ENCODE data around the gene S100A5.
A peak's percentile ranks its signal among the peaks of the same experiment; 100 is the strongest.
"Not testable (repeated sequence)": the region's sequence is repeated elsewhere in the genome, so short reads cannot be mapped to it uniquely, and the experiment has no call there.

The S100A5 gene, protein sequence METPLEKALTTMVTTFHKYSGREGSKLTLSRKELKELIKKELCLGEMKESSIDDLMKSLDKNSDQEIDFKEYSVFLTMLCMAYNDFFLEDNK

DNA sequence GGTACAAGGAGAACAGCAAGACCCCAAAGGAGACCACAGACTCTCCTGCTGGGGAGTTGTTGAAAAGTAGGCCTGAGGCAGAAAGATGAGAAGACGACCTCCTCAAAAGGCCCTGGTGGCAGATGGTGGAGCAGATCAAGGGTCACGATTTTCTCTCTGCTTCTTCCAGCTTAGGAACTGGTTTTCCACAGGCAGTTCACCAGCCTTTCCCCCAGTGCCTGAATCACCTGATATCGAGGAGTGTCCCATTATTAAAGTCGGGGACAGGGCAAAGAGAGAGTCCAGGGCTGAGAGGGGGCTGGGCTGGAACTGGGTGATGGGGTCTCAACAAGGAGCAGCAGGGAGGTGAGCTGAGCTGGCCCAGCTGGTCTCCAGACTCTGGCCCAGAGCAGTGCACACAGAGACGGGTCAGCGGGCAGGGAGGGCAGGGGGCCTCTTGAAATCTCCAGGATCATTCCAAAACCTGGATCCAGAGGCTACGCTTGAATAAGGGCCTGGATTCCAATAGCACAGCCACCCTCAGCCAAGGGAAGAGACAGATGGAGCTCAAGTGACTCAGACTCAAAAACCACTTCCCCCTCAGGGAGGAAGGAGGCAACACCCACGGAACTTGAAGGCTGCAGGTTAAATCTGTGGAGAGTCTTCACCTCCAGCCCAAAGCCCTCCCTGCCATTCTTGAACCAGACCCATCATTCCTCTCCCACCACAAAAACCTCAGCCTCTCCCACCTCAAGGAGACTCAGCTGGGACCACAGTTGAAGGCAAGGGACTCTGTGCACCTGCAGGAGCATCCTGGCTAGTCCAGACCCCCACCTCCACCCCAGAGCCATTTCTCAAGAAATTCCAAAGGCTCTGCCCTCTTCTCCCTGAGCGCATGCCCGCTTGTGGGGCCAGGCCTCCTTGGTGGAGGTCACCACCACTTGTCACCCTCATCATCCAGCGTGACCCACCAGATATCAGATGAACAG is at the start of gene S100A5:
Gene S100A5 (minus strand): TSS at position 541 of the 968 bp plus-strand sequence. CDS start 743 bp downstream, outside the sequence.
- DNase-seq: peak; percentile 70

DNA sequence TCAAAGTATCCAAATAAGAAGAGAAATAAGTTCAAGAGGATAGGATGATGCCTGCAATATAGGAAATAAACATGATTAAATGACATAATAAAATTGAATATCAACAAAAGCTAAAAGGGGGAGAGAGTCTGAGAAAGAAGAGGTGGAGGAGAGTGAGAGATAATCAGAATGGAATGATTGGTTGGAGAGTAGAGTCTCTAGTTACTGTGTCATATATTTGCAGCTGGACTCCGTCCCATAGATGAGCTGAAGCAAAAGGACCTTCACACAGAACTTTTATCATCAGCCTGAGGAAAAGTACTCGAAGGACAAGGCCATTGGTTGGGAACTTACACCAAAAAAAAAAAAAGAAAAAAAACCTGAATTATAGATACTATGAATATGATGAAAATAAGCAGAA is 47.7 kb upstream of the S100A5 start:
- DNase-seq: no peak

DNA sequence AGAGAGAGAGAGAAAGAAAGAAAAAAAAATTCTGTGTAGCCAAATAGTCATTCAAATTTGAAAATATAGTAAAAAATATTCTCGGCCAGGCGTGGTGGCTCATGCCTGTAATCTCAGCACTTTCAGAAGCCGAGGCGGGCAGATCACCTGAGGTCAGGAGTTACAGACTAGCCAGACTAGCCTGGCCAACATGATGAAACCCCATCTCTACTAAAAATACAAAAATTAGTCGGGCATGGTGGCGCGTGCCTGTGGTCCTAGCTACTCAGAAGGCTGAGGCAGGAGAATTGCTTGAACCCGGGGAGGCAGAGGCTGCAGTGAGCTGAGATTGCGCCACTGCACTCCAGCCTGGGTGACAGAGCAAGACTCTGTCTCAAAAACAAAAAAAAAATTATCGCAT is 47.3 kb upstream of the S100A5 start:
- not testable (repeated sequence) for DNase-seq

DNA sequence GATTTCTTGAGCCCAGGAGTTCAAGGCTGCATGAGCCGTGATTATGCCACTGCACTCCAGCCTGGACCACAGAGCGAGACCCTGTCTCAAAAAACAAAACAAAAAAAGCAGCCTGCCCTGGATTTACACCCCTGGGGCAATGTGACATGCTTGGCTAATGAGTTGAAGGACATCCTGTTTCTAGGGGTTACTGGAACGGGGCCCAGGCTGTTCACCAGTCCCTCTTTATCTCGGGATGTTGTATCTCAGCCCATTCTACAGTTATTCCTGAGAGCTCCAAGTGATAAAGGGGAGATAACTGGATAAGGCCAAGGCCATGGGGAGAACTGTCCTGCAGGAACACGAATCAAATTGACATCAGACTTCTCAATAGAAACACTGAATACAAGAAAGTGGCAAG is 46.6 kb upstream of the S100A5 start:
- no peak for DNase-seq

DNA sequence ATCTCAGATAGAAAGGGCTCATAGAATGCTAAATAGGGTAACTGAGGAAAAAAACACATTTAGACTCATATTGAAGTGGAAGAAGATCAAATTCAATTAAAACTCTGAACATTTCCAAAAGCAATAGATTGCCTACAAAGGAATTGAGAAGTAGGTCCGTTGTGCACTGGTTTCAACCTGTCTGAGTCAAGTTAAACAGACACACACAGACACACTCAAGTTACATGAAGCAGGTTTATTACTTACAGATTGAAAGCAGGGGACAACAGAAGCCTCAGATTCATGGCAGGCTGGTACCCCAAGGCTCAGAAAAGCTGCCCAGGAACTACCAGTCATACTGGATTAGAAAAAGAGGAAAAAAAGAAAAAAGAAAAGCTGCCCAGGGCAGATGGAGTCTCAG is 45.6 kb upstream of the S100A5 start:
- no peak for DNase-seq

DNA sequence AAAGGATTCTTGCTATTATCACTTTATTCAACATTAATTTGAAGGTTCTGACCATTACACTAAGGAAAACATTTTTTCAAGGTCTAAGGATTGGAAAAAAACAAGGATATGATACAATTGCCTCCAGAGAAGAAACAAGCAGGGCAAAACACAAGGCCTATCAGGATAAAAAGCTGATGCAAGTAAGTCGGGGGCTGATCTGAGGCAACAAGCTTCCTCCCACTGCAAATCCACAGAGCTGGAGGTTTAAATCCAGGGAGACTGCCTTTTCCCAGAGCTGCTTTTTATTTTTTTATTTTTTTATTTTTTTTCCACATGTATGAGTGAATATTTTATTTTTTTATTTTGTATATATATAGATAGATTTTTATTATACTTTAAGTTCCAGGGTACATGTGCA is 44.3 kb upstream of the S100A5 start:
- no peak for DNase-seq

DNA sequence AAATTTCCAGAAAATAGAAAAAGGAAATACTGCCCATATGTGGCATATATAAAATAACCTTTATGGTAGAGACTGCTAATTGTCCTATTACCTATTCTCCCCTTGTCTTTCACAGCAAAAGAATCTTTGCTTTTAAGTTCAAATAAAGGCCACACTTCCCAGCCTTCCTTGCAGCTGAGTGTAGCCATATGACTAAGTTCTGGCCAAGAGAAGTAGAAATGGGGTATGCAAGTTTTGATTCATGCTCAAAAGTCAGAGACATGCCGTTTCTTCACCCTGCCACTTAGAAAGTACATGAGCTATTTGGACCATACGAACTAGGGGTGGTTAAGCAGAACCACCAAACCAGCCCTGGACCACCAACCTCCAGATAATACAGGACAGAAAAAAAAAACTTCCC is 43.2 kb upstream of the S100A5 start:
- no peak for DNase-seq

DNA sequence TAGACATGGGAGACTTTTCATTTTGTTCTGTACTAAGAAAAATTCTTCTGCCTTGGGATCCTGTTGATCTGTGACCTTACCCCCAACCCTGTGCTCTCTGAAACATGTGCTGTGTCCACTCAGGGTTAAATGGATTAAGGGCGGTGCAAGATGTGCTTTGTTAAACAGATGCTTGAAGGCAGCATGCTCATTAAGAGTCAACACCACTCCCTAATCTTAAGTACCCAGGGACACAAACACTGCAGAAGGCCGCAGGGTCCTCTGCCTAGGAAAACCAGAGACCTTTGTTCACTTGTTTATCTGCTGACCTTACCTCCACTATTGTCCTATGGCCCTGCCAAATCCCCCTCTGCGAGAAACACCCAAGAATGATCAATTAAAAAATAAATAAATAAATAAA is 42.8 kb upstream of the S100A5 start:
- not testable (repeated sequence) for DNase-seq

DNA sequence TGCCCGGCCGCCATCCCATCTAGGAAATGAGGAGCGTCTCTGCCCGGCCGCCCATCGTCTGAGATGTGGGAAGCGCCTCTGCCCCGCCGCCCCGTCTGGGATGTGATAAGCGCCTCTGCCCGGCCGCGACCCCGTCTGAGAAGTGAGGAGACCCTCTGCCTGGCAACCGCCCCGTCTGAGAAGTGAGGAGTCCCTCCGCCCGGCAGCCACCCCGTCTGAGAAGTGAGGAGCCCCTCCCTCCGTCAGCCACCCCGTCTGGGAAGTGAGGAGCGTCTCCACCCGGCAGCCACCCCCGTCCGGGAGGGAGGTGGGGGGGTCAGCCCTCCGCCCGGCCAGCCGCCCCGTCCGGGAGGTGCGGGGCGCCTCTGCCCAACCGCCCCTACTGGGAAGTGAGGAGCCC is 42.1 kb upstream of the S100A5 start:
- not testable (repeated sequence) for DNase-seq

DNA sequence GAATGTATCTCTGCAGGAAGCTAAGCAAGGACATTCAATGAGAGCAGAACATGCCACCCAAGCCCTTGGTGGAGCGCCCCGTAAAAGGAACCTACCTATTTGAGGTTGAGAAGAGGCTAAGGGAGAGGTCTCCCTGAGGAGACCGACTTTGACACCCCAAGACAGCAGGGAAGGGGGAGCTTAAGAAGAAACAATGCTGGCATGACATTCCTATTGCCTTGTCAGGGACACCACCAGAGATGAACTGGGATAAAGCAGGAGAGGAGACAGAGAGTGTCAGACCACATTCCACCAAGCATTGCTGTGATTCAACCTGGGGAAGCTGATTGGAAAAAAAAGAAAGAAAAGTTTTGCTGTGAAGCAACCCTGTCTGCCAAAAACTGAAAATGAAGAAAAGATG is 38.2 kb upstream of the S100A5 start:
- DNase-seq: no peak

DNA sequence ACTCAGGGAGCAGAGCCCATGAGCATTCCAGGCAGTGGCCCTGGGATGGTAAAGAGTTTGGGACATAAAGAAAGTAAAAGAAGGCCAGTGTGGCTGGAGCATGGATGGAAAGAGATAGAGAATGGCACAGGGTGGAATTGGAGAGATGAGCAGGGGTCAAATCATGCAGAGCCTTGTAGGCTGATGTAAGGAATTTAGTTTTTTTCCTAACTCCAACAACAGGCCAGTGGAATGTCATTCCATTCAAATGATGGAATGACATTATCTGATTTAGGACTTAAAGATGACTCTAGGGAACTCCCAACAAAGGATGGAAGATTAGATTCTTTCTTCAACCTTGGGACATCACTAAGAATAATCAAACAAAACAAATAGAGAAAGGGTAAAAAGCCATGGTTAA is 37.8 kb upstream of the S100A5 start:
- DNase-seq: no peak

DNA sequence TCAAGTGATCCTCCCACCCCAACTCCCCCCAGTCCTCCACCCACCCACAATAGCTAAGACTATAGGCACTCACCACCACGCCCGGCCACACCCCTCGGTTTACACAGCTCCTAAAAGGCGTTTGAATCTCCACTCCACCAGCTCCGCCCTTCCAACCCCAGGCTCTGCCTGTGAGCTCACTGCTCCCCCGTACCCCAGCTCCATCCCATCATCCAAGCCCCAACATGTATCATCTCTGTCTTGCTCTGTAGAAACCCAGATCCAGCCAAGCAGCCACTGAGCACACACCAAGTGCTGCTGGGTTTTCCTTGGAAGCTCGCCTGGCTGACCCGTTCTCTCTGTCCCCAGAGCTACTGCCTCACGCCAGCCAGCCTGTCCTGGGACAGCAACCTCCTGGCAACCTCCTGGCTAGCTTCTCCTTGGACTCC is 36.9 kb upstream of the S100A5 start:
- DNase-seq: no peak

DNA sequence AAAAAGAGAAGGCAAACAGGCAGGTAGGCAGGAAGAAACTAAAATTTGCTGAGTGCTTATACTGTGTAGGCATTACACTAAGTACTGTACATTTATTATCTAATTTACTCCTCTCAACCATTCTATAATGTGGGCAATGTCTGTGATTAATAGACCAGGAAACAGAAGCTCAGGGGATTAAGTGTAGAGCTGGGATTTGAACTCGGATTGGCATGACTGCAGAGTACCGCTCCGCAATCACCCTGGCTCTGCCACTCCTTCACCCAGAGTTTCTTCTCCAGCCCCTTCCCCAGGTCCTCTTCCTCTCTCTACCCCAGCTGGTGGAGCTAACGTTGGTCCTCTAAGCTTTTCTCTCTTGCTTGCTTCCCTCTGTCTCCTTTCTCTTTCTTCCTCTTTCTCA is 36.4 kb upstream of the S100A5 start:
- no peak for DNase-seq

DNA sequence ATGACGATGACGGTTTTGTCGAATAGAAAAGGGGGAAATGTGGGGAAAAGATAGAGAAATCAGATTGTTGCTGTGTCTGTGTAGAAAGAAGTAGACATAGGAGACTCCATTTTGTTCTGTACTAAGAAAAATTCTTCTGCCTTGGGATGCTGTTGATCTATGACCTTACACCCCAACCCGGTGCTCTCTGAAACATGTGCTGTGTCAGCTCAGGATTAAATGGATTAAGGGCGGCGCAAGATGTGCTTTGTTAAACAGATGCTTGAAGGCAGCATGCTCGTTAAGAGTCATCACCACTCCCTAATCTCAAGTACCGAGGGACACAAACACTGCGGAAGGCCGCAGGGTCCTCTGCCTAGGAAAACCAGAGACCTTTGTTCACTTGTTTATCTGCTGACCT is 34.8 kb upstream of the S100A5 start:
- DNase-seq: not testable (repeated sequence)

DNA sequence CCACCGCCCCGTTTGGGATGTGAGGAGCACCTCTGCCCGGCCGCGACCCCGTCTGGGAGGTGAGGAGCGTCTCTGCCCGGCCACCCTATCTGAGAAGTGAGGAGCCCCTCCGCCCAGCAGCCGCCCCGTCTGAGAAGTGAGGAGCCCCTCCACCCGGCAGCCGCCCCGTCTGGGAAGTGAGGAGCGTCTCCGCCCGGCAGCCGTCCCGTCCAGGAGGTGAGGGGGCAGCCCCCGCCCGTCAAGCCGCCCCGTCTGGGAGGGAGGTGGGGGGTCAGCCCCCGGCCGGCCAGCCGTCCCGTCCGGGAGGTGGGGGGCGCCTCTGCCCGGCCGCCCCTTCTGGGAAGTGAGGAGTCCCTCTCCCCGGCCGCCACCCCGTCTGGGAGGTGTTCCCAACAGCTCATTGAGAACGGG is 34.4 kb upstream of the S100A5 start:
- DNase-seq: not testable (repeated sequence)

DNA sequence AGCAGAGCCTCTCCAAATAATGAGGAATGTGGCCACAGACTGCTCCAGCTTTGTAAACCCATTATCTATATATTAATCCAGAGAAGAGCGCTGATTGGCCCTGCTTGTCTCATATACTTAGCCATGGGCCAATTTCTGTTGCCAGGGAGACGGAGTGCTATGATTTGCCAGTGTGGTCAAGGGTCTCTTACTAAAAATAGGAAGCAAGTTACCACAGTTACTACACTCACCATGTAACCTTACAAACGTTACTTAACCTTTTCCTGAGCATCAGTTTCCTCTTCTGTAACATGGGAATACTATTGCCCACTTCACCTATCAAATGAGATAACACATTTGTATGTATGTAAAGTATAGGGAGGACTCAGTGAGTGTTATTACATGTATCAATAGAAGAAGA is 32.6 kb upstream of the S100A5 start:
- no peak for DNase-seq

DNA sequence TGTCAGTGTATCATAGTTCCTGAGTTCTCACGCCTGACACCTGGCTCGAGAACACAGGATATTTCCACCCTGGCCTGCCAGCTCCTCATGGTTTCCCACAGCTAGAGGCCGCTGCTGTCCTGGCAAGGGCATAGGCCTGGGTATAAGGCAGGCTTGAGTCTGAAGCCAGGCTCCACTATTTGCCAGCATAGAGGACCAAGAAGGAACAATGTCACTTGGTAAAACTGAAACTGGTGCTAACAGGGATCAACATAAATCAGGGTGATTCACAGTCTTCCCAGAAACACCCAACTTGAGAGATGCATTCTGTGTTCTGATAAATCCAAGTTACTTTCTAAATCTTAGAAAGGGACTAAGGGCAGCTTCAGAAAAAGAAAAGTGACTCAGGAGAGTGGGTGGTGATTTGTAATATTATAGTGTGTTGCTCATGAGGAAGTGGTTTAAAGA is 31.9 kb upstream of the S100A5 start:
- DNase-seq: peak; percentile 58

DNA sequence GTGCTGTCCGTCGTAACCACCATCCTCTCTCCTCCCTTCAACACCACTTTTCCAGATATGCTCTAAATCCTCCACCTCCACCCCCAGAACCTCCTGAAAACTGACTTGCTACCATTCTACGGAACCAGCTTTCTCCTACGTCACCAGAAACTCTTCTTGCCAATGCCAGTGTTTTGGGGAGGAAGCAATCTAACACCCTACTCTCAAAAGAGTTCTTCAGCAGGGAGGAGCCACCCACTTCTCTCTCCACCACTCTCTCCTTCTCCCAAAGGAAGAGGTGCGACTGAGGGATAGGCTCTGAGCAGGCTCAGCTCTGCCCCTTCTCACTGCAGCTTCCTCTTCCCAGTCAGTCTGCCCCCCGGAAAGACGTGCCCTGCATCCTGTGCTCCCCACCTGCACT is 31.0 kb upstream of the S100A5 start:
- no peak for DNase-seq

DNA sequence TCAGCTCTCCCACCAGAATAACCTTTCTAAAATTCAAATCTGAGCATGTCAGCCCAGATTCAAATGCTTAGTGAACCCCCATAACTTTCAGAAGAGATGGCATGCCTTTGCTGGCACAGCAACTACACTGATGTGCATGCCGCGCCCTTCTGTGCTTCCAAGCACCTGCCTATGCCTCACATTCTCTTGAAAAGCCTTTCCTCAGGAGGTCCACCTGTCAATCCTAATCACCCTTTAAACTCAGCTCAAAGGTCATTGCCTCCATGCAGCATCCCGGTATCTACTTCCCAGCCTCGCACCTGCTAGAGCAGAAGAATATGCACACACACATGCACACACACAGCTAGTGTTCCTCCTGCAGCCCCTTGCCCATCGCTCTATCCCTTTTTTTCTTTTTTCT is 30.1 kb upstream of the S100A5 start:
- DNase-seq: no peak

DNA sequence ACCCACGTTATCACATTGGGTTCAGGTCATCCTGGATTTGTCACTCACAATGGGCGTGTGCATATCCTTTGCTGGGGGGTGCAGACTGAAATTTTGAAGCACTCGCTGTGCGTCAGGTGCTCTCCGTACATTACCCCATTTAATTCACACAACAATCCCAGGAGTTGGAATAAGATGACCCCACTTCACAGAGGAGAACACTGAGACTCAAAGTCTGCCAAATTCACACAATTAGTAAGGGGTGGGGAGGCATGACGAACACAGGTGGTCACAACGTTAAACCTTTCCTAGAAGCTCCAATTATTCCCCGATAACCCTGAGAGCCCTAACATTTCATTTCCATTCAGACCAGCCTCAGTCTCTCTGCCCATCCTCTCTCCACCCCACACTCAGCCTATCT is 28.7 kb upstream of the S100A5 start:
- no peak for DNase-seq

DNA sequence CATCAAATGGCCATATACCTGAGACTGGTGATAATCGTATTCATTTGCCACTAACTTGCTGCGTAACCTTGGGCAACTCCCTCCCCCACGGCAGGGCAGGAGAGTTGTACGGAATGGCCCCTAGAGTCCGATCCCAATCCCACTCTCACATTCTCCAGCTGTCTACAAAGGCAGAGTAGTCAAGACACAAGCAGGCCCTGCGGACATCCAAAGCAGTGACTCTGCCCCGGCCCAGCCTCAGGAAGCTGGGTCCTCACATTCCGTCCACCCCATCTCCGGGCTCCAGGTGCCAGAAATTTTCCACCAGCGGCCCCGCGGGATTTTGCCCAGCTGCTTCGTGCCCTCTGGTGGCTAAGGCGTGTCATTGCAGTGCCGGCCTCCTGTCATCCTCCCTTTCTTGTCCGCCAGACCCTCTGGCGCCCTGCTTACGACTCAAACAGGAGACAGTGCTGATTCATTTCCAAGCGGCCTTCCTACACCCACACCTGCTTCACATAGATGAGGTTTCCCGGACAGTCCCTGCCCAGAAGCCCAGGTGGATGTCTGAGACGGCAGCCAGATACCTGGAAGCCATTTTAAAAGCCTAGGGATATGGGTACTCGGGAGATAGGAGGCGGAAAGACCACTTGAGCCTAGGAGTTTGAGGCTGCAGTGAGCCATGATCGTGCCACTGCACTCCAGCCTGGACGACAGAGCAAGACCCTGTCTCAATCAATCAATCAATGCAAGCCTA is 27.8 kb upstream of the S100A5 start:
- DNase-seq: peak; percentile 84

DNA sequence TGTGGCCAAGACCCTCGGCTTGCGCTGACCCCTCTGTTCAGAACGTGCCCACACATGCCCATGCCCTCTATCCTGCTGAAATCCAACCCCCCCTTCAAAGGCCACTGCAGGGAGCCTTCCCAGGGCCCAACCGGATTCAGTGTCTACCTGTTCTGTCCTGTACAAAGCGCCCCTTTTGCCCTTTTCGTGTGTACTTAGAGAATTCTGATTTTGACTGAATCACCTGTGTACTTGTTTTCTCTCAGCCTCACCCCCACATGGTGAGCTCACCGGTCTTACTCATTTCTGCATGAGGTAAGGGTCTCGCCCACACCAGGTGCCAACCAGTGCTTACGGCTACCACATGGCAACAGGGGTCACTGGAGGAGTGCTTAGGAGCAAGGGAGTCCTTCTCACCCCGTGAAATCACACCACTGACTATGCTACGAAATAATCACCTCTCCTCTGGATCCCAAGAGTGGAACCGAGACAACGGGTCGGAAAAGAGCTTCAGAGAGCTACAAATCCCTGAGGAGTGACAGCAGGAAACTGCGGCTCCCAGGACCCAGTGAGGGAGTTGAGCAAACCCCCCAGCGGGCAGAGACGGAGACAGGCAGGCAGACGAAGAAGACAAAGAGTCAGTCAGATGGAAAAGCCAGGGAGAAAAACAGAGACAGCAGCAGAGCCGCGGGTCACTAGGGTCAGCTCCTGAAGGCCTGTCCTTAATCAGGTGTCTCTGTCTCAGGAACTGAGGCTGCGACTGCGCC is 27.1 kb upstream of the S100A5 start:
- no peak for DNase-seq
